ENCODE results near the gene RELN.

DNA sequence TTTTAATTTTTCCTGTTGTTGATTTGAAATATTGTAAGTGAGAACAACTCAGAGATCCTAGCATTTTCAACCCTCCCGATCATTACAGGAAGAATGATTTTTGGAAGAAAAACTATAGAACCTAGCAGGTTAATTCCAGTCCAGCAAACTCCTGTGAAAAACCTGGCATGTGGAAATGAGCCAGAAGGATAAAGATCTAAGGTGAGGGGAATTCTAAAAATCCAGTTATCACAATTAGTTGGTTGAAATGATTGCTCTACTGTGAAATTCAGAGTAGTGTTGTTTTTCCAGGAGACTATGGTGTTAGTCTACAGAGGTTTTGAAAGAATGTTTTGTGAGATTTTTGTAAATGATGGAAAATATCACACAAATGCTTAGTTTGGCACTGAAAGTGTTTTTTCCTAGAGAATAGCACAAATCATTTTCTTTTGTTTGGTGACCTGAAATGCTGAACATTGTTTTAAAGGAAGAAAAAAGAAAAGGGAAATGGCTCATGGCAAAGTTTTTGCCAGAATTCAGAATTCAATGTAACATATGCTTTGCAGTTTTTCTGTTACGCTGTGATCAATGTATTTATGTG is 391.0 kb downstream of the RELN start:
- TF ChIP-seq, protein P1, sequence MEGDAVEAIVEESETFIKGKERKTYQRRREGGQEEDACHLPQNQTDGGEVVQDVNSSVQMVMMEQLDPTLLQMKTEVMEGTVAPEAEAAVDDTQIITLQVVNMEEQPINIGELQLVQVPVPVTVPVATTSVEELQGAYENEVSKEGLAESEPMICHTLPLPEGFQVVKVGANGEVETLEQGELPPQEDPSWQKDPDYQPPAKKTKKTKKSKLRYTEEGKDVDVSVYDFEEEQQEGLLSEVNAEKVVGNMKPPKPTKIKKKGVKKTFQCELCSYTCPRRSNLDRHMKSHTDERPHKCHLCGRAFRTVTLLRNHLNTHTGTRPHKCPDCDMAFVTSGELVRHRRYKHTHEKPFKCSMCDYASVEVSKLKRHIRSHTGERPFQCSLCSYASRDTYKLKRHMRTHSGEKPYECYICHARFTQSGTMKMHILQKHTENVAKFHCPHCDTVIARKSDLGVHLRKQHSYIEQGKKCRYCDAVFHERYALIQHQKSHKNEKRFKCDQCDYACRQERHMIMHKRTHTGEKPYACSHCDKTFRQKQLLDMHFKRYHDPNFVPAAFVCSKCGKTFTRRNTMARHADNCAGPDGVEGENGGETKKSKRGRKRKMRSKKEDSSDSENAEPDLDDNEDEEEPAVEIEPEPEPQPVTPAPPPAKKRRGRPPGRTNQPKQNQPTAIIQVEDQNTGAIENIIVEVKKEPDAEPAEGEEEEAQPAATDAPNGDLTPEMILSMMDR (conservative IDR thresholded peaks at IDR 0.05; ENCODE audit: low read depth, low read length): no peak
- TF ChIP-seq EZH2 (IDR thresholded peaks at IDR 0.05; ENCODE audit: low read length, unreplicated experiment): no peak
